ENCODE results near the gene TSPAN15.

GRCh38 chr10:69490876-69491275, 39.6 kb downstream of the TSPAN15 start:
- TF ChIP-seq EZH2phosphoT487 (IDR thresholded peaks at IDR 0.05; ENCODE audit: insufficient read depth, low read depth) (no peak), EZH2 (IDR thresholded peaks at IDR 0.05; ENCODE audit: insufficient read depth, poor library complexity, severe bottlenecking) (no peak)

Measured in GM23248 (cell line).